OCI-LY7 (cell line): ENCODE data around the gene WNK2. TPM values are rescaled to one million over a fixed set of nuclear protein-coding genes. Genes with fewer than 3 reads are reported as not detected.
A peak's percentile ranks its signal among the peaks of the same experiment; 100 is the strongest.
"Not testable (repeated sequence)": the region's sequence is repeated elsewhere in the genome, so short reads cannot be mapped to it uniquely, and the experiment has no call there.

Experiments
- BruUV-seq: library from RNA; stranded (reverse); fragments of 400-500 nt; replicated peaks from 2 replicates; lab custom pipeline; 2021; lab: Mats Ljungman, UMichigan
- CTCF ChIA-PET: fragments of 300-600 bp; sonication (Branson Sonifier 250); formaldehyde crosslinking; loops from one replicate; lab custom pipeline; 2022; ENCODE audit warnings: antibody characterized with exemption; ENCODE audit not compliant: unreplicated experiment; lab: Charles Lee
- POLR2A ChIA-PET: fragments of 300-600 bp; sonication (Branson Sonifier 250); formaldehyde crosslinking; loops from one replicate; lab custom pipeline; 2022; ENCODE audit warnings: antibody characterized with exemption; lab: Charles Lee
- DNase-seq: peaks from one replicate; pipeline ENCODE4 v3.0.0-alpha.2; 2015; ENCODE audit warnings: low spot score
- H2AFZ ChIP-seq: fragments of 200-600 bp; sonication (generic), shearing (Covaris generic); 2 replicates; pipeline ENCODE4 v1.6.1; 2014; ENCODE audit warnings: mild to moderate bottlenecking, antibody characterized with exemption, low read length, moderate library complexity
- H3K27ac ChIP-seq: fragments of 200-600 bp; sonication (generic); 2 replicates; pipeline ENCODE4 v1.5.1; 2014; ENCODE audit warnings: mixed run types, low read depth, mild to moderate bottlenecking, moderate library complexity, low read length, inconsistent platforms; ENCODE audit not compliant: poor library complexity, severe bottlenecking
- H3K36me3 ChIP-seq: fragments of 200-600 bp; sonication (generic); 2 replicates; pipeline ENCODE4 v1.6.1; 2014; ENCODE audit warnings: mild to moderate bottlenecking, antibody characterized with exemption, low read length, moderate library complexity, mixed read lengths; ENCODE audit not compliant: insufficient read depth
- H3K4me1 ChIP-seq: fragments of 200-600 bp; sonication (generic); 2 replicates; pipeline ENCODE4 v1.5.1; 2014; ENCODE audit warnings: mild to moderate bottlenecking, low read length; ENCODE audit not compliant: insufficient read depth, poor library complexity, severe bottlenecking
- H3K4me2 ChIP-seq: fragments of 200-600 bp; sonication (generic); 2 replicates; pipeline ENCODE4 v1.6.1; 2014; ENCODE audit warnings: mild to moderate bottlenecking, low read length
- H3K4me3 ChIP-seq: fragments of 200-600 bp; sonication (generic); 2 replicates; pipeline ENCODE4 v1.5.1; 2014; ENCODE audit warnings: mild to moderate bottlenecking, low read depth, low read length; ENCODE audit not compliant: poor library complexity, severe bottlenecking
- H3K79me2 ChIP-seq: fragments of 200-600 bp; sonication (generic); 2 replicates; pipeline ENCODE4 v1.6.1; 2016; ENCODE audit warnings: low read depth, mild to moderate bottlenecking, low read length, moderate library complexity, mixed read lengths; ENCODE audit not compliant: insufficient read depth
- H3K9me2 ChIP-seq: fragments of 200-600 bp; sonication (generic); 2 replicates; pipeline ENCODE4 v1.6.1; 2016; ENCODE audit warnings: mild to moderate bottlenecking, low read length, mixed read lengths; ENCODE audit not compliant: insufficient read depth
- H3K9me3 ChIP-seq: fragments of 200-600 bp; sonication (generic); 2 replicates; pipeline ENCODE4 v1.6.1; 2014; ENCODE audit warnings: mild to moderate bottlenecking, mixed run types, low read length, mixed read lengths
- H4K20me1 ChIP-seq: fragments of 200-600 bp; sonication (generic); 2 replicates; pipeline ENCODE4 v1.6.1; 2014; ENCODE audit warnings: mild to moderate bottlenecking, antibody characterized with exemption, low read length, moderate library complexity, mixed read lengths; ENCODE audit not compliant: insufficient read depth
- CTCF ChIP-seq: fragments of 200-600 bp; sonication (generic); conservative IDR thresholded peaks from 2 replicates; pipeline ENCODE4 v1.5.1; 2014; ENCODE audit warnings: mild to moderate bottlenecking, antibody characterized with exemption, low read length, moderate library complexity, mixed read lengths
- EZH2phosphoT487 ChIP-seq: fragments of 200-600 bp; sonication (generic); IDR thresholded peaks from 2 replicates; pipeline ENCODE4 v1.6.1; 2018; ENCODE audit warnings: low read depth, borderline replicate concordance, mild to moderate bottlenecking, mixed run types, antibody characterized with exemption, low read length, moderate library complexity, mixed read lengths
- intact Hi-C: fragments of 100-400 bp; cut with micrococcal nuclease; formaldehyde crosslinking; loops from one replicate; pipeline ENCODE4 v1.10.0; 2022; ENCODE audit not compliant: unreplicated experiment
- total RNA-seq, 2 experiments: library from RNA; depleted of rRNA in 1 of 2; stranded (reverse); fragments of >200 nt in 1 of 2; shearing (Covaris generic) in 1 of 2; gene quantifications; 2 replicates each; pipeline ENCODE4 v1.2.3, GENCODE V29; 2014 to 2022

WNK2 gene
- total RNA-seq, 2 experiments from 2014 or later, result 142 to 194 TPM

GRCh38 chr9:93143830-93144530, 40.0 kb upstream of the WNK2 start:
- CTCF ChIA-PET, result interaction anchor here (0.8 kb wide), 1 partner anchor 10 kb away, joined by 3 read pairs; the partner anchor contains the start of gene NINJ1
- H3K4me1 ChIP-seq, result peaks cover 59% of the 10 kb centered on the region

GRCh38 chr9:93146696-93147095, 37.2 kb upstream of the WNK2 start:
- H3K79me2 ChIP-seq, H3K4me2 ChIP-seq, CTCF ChIA-PET, BruUV-seq, H4K20me1 ChIP-seq, H3K4me3 ChIP-seq, H3K36me3 ChIP-seq, H3K9me2 ChIP-seq, H3K9me3 ChIP-seq, DNase-seq: not testable (repeated sequence)
- peak overlapping the region; percentile 52; the same call in 1 of the 2 replicates for H2AFZ ChIP-seq
- intact Hi-C loops, result loop anchor here (1.0 kb wide), 1 partner anchor 37 kb away; no protein-coding TSS in a partner anchor
- H3K27ac ChIP-seq, result peak overlapping the region; percentile 86
- POLR2A ChIA-PET, result interaction anchor here (0.8 to 0.9 kb wide), 2 partner anchors 13 to 139 kb away, joined by 3 to 6 read pairs; partner anchors contain the start of gene NINJ1
- peaks cover 46% of the 10 kb centered on the region for H3K4me1 ChIP-seq

More at GRCh38 chr9:93143830-93144530, 40.0 kb upstream of the WNK2 start:
- no TSS peak for BruUV-seq
- Histone ChIP-seq H3K9me2 (no peaks in the 10 kb centered on the region), H3K9me3 (no peaks in the 10 kb centered on the region; the same call in 1 of the 2 replicates), H2AFZ (peak overlapping the region; percentile 88), H3K4me3 (peak overlapping the region; percentile 37), H3K36me3 (no peaks in the 10 kb centered on the region; the same call in 1 of the 2 replicates), H4K20me1 (no peaks in the 10 kb centered on the region), H3K4me2 (peak overlapping the region; percentile 63), H3K27ac (peak overlapping the region; percentile 70), H3K79me2 (no peaks in the 10 kb centered on the region)
- peak; percentile 68 for DNase-seq
- no peak for TF ChIP-seq EZH2phosphoT487
- TF ChIP-seq CTCF, result no peak
- intact Hi-C loops, result no loop called here
- POLR2A ChIA-PET, result interaction anchor here (1.6 kb wide), 1 partner anchor 13 kb away, joined by 3 read pairs; no protein-coding TSS in a partner anchor

- ChIA-PET CTCF (no interaction called here), POLR2A (no interaction called here)
- Histone ChIP-seq H2AFZ (no peak overlapping the region), H3K79me2 (no peaks in the 10 kb centered on the region), H3K4me1 (peaks cover 47% of the 10 kb centered on the region), H3K9me3 (no peaks in the 10 kb centered on the region; the same call in 1 of the 2 replicates), H3K36me3 (no peaks in the 10 kb centered on the region; the same call in 1 of the 2 replicates), H3K4me2 (no peak overlapping the region), H3K4me3 (no peak overlapping the region), H4K20me1 (no peaks in the 10 kb centered on the region), H3K9me2 (no peaks in the 10 kb centered on the region), H3K27ac (no peak overlapping the region)
- TF ChIP-seq EZH2phosphoT487 (no peak), CTCF (no peak)
- intact Hi-C loops, result no loop called here
- DNase-seq, result no peak
- BruUV-seq, result no TSS peak
These were observed 36.3 kb upstream of the WNK2 start for GRCh38 chr9:93147632-93148031.
